ENCODE results near the gene FBRSL1. TPM values are rescaled to one million over a fixed set of nuclear protein-coding genes. Genes with fewer than 3 reads are reported as not detected.

The FBRSL1 gene
- polyA plus RNA-seq, 3 donors = 34.2 to 42.5 (median 37.4) TPM

GRCh38 chr12:132494294-132495164 is 4.6 kb downstream of the FBRSL1 start:
- no peak for DNase-seq (ENCODE audit: low read depth in 3 of 3, low spot score in 2 of 3)

DNA sequence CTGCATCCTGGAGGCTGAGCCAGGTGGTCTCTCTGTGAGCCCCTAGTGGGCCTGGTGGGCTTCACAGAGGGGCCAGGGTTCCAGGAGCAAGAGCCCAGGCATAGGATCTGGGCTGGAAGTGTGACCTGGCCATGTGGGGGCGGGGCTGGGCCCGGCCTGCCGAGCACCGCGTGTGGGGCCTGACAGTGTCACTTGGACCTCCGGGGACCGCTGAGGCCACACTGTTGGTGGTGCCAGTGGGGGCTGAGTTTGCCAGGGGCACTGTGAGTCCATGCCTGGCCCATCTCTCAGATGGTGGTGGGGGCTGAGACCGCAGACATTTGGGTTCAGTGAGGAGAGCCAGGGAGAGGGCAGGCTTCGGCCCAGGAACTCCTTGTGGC is 5.2 kb downstream of the FBRSL1 start:
- no peak for DNase-seq (ENCODE audit: low read depth in 3 of 3, low spot score in 2 of 3)

GRCh38 chr12:132495629-132496357 is 5.8 kb downstream of the FBRSL1 start:
- DNase-seq (ENCODE audit: low read depth in 3 of 3, low spot score in 2 of 3) = no peak

GRCh38 chr12:132496358-132496669 is 6.4 kb downstream of the FBRSL1 start:
- DNase-seq (ENCODE audit: low read depth in 3 of 3, low spot score in 2 of 3) = no peak

GRCh38 chr12:132496710-132497109 is 6.8 kb downstream of the FBRSL1 start:
- no peak for DNase-seq (ENCODE audit: low read depth in 3 of 3, low spot score in 2 of 3)

- no peak for DNase-seq (ENCODE audit: low read depth in 3 of 3, low spot score in 2 of 3)
Measured at GRCh38 chr12:132497514-132498405, 7.8 kb downstream of the FBRSL1 start.

DNA sequence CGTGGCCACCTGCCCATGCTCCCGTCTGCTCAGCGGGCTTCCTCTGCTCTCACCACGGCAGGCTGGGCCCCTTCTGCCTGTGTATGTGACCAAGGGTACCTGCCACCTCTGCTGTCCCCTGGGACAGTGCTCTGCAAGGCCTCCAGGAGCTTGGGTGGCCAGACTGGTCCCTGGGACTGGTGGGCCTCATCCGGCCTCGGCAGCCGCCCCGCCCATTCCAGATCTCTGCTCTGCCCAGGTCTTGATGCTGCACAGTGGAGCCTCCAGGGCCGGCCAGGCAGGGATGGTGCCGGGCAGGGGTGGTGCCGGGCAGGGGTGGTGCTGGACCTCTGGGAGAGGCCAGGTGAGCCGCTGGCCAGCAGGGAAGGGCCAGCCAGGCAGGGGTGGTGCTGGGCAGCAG is 9.0 kb downstream of the FBRSL1 start:
- DNase-seq (ENCODE audit: low read depth in 3 of 3, low spot score in 2 of 3) = no peak

DNA sequence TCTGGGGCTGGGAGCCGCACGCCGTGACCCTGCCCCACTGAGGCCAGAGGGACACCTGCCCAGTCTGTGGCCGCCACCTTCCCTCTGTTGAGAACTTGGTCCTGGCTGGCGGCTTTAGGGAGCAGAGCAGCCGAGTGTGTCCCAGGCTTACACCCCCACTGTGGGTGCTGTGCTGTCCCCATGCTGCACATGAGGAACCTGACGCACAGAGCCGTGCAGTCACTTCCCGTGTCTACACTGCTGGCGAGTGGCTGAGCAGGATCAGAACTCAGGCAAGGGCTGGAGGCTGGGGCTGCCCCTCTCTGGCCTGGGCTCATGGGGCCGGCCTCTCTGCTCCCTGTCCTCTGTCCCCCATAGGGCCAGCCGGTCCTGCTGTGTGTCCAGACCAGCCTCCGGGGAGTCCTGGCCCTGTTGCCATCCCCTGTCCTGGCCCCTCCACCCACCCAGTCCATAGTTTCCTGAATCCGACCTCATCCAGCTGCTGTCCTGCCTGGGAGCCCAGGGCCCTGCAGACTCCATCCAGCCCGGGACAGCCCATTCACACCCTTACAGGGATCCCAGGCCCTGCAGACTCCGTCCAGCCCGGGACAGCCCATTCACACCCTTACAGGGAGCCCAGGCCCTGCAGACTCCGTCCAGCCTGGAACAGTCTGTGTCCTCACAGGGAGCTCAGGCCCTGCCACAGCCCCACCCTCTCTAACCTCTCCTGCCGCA is 10.3 kb downstream of the FBRSL1 start:
- no peak for DNase-seq (ENCODE audit: low read depth in 3 of 3, low spot score in 2 of 3)

DNA sequence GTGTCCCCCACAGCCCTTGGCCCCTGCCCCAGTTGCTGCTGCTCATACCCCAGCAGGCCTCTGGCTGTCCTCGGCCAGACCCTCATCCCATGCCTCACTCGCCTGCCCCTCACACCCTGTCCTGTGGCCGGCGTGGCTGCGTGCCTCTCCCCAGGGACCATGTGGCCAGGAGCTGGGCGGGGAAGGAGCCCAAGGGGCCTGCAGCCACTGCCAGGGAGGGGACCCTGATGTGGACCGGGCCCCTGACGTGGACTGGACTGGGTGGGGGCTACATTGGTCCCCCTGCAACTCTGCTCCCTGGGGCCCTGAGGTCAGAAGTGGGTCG is 10.9 kb downstream of the FBRSL1 start:
- no peak for DNase-seq (ENCODE audit: low read depth in 3 of 3, low spot score in 2 of 3)

GRCh38 chr12:132501204-132501940 is 11.4 kb downstream of the FBRSL1 start:
- DNase-seq (ENCODE audit: low read depth in 3 of 3, low spot score in 2 of 3) = no peak

DNA sequence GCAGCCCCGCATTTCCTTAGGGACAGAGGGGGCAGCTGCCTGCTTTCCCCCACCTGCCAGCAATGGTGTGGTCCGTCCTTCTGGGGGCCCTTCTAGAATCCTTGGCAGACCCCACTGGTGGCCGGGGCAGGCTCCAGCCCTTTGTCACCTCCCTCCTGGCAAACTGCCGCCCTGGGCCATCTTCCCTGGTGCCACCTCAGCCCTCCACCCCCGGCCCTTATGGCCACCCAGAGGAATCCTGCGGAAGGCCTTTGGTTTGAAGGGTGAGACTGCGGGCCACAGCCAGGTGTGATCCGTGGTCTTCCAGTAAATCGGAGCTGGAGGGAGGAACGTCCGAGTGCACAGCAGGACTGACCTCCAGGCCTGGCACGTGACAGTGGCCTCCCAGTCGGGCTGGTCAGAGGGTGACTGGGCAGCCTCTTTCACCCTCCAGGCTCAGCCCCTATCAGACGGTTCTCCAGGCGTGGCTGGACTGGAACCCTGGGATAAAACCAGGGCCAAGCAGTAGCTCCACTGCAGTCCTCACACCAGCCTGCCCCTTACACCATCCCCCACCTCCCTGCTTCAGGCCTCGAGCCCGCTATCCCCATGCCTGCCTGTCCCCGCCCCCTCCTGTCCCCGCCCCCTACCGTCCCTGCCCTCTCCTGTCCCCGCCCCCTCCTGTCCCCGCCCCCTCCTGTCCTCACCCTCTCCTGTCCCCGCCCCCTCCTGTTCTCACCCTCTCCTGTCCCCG is 12.4 kb downstream of the FBRSL1 start:
- DNase-seq (ENCODE audit: low read depth in 3 of 3, low spot score in 2 of 3) = no peak

GRCh38 chr12:132502882-132503193 is 12.9 kb downstream of the FBRSL1 start:
- DNase-seq (ENCODE audit: low read depth in 3 of 3, low spot score in 2 of 3) = no peak

- DNase-seq (ENCODE audit: low read depth in 3 of 3, low spot score in 2 of 3) = no peak
Measured at GRCh38 chr12:132503618-132504204, 13.8 kb downstream of the FBRSL1 start.

DNA sequence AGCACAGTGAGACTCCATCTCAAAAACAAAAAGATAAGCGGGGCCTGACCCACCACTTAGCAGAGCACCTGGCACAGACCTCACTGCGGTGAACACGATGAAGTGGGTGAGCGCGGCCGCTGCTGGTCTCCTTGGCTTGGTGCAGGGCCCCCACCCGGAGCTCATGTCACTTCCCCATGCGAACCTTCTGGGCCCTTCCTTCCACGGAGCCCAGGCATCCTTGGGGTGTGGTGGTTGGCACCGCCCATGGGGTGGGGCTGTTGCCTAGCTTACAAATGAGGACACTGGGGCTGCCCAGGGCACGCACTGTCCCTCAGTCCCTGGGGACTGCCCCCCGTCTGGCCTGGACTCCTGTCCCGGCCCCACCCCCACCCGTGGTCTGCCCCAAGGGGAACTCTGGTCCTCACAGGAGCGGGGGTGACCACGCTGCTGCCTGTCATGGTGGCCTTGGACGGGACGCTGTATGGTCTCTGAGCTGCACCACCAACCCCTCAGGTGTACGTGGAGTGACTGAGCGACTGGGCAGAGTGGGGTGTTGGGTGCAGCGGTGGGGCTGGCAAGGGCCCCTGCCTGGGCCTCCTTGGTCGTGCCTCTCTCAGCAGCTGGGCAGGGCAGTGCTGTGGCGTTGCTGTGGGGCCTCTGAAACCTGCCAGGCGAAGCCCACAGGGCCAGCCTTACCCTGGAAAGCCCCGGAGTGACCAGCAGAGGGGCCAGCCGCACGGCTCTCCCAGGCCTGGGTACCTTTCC is 15.3 kb downstream of the FBRSL1 start:
- no peak for DNase-seq (ENCODE audit: low read depth in 3 of 3, low spot score in 2 of 3)

GRCh38 chr12:132505852-132506219 is 15.9 kb downstream of the FBRSL1 start:
- no peak for DNase-seq (ENCODE audit: low read depth in 3 of 3, low spot score in 2 of 3)

GRCh38 chr12:132506328-132507160 is 16.6 kb downstream of the FBRSL1 start:
- peak in 2 of 3 donors; percentile 60 to 72 for DNase-seq (ENCODE audit: low read depth in 3 of 3, low spot score in 2 of 3)

- DNase-seq (ENCODE audit: low read depth in 3 of 3, low spot score in 2 of 3) = no peak
Measured at GRCh38 chr12:132507161-132507538, 17.2 kb downstream of the FBRSL1 start.

Data from right renal cortex interstitium (tissue), 3 donors.